ENCODE results near the gene DLGAP1.

Gene DLGAP1

DNA sequence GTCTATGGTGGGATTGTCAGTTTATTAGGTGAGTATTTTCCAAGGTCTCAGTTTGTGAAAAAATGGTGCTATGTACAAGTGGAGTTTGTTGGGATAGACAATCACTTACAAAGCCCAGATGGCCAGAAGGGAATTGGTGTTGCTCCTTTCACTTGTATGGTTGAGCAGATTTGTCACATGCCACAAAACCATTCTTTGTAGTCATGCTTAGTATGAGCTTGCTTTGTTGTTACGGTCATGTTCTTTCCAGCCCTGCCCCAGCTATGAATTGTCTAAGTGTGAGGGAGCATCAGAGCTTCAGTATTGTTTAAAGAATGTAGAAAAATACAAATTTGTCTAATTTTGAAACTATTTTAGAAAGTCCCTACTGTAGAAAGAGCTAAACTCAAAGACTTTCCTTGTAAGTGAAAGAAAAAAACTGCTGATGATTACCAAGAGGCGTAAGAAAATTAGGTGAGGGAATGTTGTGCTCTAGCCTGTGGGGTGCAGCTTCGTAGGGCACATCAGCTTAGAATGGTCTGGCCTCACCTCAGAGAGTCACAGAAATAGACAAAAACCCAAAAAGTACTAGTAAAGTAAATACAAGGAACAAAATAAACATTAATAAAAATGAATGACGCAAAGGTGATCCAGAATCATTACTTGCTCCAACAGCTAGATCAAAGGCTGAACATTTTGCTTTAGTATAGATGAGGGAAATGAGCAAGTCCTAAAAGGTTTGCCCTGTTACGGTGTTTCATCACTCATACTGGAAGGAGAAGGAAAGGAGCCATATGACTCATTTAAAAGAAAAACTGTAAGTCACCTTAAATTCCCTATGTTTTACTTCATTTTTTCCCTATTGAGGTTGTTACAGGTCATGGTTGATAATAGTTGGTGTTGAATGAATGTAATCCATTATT lies 995.9 kb downstream of the DLGAP1 start:
- DNase-seq, result no peak

DNA sequence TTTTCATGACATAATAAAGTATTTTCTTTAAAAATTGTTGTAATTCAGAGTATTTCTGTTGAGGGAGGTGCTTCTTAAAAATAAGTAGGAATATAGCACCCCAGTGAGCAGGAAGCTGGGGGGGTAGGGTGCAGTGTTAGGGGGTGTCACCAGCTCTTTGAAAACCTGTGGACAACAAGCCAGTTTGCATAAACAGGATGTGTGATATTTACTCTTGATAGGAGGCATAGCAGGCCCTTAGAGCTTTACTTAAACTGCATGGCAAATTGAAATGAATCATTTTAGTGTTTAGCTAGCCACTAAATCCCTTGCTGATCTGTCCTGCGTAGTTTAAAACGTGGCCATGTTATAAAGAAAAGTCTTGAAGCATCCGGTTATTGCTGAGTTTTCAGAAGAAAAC lies 996.7 kb downstream of the DLGAP1 start:
- no peak for DNase-seq

DNA sequence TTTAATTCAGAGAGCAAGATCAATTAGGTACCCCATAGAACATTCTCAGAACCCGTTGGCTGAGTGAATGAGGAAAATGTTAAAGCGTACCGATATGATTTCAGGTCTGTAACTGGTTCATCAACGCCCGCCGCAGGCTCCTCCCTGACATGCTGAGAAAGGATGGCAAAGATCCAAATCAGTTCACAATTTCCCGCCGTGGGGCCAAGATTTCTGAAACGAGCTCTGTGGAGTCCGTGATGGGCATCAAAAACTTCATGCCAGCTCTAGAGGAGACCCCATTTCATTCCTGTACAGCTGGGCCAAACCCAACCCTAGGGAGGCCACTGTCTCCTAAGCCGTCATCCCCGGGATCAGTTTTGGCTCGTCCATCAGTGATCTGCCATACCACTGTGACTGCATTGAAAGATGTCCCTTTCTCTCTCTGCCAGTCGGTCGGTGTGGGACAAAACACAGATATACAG lies 997.8 kb downstream of the DLGAP1 start:
- no peak for DNase-seq

GRCh38 chr18:3456686-3457069 lies 998.4 kb downstream of the DLGAP1 start:
- no peak for DNase-seq

- DNase-seq, result no peak
Observed at GRCh38 chr18:3455907-3456685, 999.0 kb downstream of the DLGAP1 start.

DNA sequence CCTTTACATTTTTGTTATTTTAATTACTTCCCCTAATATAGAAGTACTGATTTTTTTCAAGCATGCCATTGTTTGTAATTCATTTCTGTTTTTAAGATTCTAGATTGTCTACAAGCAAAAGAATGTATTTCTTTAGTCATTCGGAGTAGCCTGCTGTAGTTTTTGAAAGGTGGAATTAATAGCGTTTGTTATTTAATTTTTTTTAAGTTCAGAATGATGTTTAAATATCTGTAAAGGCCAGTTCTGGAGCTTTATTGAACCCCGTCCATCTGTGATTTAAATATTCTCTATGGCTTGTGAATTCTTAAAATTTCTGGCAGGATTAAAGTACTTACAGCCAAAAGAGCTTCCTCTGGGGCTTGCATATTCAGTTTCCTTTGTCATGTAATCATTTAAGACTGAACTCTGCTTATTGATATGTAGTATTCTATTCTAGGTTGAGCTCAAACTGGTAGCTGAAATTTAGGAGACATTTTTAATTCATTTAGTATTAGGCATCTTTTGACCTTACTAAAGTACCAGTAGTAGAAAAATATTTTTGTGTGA lies 999.9 kb downstream of the DLGAP1 start:
- DNase-seq, result no peak

DNA sequence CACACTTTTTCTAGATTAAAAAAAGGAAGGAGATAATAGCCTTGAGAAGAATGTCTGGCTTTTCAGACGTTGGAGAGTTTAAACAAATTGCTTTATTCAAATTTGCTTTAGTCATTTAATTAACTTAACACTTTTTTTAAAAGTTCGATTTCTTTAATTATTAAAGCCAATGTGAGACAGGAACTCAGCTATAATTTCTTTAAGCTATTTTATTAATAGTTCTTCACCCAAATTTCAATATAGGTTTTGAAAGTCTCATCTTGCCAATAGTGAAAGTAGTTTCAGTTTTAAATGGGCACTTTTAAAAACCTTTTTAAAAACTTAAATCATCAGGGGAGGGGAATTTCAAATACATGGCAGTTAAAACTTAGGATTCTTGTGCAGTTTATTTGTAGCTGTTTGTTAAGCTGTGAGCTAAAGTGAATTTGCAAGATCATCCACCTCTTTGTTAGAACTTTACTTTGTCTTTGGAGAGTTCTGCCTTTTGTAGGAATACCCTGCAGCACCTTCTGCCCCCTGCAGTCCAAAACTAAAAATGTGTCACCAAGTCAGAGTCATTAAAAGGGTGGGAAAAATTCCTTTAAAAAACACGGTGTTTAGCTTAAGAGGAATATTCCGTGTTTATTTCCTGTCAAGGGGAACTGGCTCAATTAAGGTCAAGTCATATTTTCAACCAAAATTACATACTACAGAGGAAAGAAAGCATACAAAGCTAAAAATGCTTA lies 1000.6 kb downstream of the DLGAP1 start:
- peak; percentile 46 for DNase-seq

- DNase-seq, result peak; percentile 67
Observed at GRCh38 chr18:3453540-3454364, 1001.4 kb downstream of the DLGAP1 start.

DNA sequence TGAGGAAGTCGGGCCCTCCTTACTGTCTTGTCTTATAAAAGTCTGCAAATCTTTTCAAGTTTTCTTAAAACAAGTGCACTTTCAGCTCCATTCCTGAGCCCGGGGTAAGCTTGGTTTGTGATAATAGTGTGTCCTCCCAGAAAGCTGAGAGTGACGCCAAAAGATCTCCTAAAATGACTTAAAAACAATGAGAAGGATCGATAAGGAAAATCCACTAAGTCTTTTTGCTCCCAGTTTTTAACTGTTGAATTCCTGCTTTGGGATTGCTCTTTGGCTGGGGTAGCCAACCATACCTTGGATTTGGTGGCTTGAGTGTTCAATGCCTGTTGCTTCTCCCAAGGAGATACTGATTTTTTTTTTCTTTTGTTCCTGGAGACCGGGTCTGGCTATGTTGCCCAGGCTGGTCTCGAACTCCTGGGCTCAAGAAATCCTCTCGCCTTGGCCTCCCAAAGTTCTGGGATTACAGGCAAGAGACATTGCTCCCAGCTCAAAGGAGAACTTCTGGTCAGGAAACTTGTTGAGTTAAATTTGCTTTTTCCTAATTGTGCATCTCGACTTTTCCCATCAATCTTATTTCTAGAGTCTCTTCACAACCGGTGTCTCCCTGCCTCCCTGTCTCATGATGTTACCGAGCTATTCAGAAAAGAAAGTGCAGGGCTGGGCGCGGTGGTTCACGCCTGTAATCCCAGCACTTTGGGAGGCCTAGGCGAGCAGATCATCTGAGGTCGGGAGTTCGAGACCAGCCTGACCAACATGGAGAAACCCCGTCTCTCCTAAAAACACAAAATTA lies 1002.2 kb downstream of the DLGAP1 start:
- peak; percentile 46 for DNase-seq

- peak; percentile 79 for DNase-seq
Observed at GRCh38 chr18:3451989-3452749, 1002.9 kb downstream of the DLGAP1 start.

DNA sequence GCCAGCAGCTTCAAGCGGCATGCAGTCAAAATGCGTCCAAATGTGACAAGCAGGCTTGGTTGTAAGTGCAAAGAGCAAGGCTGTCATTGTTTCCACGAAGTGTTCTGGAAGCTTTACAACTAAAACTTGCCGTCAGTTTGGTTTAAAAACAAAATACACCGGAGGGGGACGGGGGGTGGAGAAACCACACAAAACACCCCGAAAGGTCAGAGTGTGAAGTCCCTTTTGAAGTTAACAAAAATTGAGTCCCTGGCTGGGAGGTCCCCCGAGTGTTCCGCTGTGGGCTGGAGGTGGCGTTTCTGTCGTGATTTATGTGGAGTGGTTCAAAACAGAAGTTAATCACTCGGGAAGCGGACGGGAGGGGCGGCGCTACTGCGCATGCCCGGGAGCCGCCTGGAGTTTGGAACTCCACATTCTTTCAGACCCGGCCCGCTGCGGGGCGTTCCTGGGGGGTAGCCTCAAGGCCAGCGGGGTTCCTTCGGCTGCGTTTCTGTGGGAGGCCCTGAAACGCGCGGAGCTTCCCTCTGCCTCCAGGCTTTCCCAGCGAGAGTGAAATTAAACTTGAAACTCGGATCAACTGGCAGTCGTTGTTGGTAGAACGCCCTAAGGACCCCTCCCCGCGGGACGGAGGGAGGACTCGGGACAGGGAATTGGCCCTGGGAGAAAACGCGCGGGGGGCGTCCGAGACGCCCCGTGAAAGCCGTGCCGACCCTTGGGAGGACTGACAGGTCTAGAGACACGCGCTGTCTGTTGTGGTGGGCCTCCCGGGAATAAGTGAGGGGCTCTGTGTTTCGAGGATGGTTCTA lies 1003.7 kb downstream of the DLGAP1 start:
- peak; percentile 93 for DNase-seq

- no peak for DNase-seq
Observed at GRCh38 chr18:3450799-3451182, 1004.3 kb downstream of the DLGAP1 start.

- peak; percentile 92 for DNase-seq
Observed at GRCh38 chr18:3450012-3450798, 1004.9 kb downstream of the DLGAP1 start, which contains the start of gene TGIF1. TGIF1 (plus strand) TSS chr18:3450172; CDS start chr18:3450490, 318 bp downstream.

DNA sequence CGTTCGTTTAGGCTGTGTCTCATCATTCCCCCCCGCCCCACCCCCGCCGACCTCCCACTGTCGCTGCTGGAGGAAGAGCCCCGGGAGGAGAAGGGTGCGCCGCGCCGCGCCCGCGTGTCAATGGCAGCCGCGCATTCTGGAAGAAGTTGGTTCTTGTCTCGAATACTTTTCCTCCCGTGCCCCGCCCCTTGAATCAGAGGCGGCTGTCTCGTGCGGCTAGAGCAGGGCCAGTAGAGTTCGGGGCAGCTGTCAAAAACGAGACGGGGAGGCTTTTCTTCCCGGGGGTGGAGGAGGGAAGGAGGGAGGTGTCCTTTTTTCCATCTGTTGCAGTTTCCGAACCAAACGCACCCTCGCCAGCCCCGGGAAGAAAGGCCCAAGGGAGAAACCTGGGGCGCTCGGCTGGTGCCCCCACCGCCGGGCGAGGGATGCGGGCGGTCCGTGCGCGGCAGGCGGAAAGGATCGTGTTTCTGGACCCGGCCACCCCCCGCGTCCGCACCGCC lies 1005.5 kb downstream of the DLGAP1 start:
- no peak for DNase-seq

GRCh38 chr18:3448838-3449511 lies 1006.1 kb downstream of the DLGAP1 start:
- peak; percentile 82 for DNase-seq

DNA sequence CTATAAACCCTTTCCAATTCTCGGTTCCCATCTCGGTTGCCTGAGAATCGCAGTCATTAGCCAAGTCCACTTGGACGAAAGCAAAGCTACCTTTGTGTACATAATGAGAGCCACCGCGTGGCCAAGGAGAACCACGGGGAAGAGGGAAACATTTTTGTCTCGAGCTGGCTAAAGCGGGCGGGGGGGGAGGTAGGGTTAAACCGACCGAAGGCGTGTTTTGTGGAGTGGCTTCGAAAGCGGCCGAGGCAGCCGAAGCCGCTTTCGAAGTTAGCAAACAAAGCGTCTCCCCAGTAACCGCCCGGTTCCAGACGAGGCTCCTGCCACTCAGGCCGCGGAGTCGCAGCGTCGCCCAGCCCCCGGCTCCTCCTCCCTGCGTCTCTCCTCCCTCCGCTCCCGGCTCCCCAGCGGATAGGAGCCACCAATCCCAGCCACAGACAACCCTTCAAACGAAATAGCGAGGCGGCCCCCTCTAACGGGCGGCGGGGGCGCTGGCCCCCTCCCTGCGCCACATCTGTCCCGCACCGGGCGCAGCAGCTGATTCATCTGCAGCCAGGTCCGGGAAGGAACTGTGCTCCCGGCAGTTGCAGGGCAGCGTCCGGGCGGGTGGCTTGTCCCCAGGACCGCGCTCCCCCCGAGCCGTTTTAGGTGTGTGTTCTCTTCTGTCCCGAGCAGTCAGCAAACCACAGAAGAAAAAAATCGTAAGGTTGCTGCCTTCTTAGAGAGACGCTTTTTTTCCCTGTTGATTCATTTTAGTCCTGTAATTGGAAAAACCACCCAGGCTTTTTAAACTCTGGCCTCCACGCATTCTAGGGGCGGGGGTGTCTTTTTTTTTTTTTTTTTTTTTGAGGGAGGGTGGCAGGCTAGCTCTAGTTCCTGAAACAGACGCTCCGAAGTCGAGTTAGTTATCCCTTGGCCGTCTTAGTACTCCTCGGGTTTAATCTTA lies 1006.9 kb downstream of the DLGAP1 start:
- DNase-seq, result peak; percentile 96

Data from right kidney (tissue), 1 donor.